ENCODE measurements around the gene FSTL4.

DNA sequence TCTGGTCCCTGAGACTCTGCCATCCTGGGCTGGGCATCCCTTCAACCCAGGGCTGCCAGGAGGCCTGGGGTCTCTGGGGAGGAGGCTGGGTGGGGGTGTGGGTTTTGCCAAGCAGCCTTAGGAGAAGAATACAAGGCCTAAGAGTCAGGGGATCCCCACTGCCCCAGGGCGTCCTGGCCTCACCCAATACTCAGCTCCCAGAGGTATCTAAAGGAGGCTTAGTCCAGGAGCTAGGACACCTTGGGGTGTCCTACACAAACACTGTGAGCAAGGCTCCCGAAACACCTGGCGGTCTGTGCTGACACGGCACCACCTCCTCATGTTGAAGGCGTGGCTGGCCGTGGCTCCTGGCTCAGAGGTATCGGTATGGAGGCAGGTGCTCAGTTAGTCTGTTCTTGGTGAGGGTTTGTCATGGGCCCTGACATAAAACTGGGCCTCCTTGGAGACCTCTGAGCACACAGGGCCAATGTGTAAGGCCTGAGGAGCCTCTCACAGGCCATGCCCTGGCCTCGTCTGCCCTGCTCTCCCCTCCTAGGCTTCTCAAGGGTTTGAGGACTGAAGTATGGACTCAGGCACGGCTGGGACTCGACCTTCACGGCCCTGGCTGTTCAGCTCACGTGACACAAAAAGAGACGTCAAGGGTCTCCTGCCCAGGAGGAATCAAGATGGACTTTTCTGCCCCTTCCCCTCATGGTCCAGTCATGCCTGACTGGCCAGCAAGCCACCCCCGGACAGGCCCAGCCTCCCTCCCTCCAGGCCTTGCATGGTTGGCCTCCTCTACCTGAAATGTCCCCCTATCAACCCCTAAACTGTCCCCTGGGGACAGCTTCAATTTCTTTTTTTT is 277.3 kb downstream of the FSTL4 start:
- TF ChIP-seq, protein P1, sequence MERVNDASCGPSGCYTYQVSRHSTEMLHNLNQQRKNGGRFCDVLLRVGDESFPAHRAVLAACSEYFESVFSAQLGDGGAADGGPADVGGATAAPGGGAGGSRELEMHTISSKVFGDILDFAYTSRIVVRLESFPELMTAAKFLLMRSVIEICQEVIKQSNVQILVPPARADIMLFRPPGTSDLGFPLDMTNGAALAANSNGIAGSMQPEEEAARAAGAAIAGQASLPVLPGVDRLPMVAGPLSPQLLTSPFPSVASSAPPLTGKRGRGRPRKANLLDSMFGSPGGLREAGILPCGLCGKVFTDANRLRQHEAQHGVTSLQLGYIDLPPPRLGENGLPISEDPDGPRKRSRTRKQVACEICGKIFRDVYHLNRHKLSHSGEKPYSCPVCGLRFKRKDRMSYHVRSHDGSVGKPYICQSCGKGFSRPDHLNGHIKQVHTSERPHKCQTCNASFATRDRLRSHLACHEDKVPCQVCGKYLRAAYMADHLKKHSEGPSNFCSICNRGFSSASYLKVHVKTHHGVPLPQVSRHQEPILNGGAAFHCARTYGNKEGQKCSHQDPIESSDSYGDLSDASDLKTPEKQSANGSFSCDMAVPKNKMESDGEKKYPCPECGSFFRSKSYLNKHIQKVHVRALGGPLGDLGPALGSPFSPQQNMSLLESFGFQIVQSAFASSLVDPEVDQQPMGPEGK (CRISPR knock-in tag; IDR thresholded peaks at IDR 0.05; ENCODE audit: borderline replicate concordance): no peak
- no peak for TF ChIP-seq ARNTL (CRISPR knock-in tag; IDR thresholded peaks at IDR 0.05; ENCODE audit: borderline replicate concordance, low read depth)
- TF ChIP-seq BACH2 (CRISPR knock-in tag; IDR thresholded peaks at IDR 0.05; ENCODE audit: borderline replicate concordance): no peak
- TF ChIP-seq GLIS3 (CRISPR knock-in tag; IDR thresholded peaks at IDR 0.05): no peak
